IMR-90 (cell line): Measurements from ENCODE around the gene FAAP100. TPM values are rescaled to one million over a fixed set of nuclear protein-coding genes. Genes with fewer than 3 reads are reported as not detected.

ENCODE experiments used
- ATAC-seq: fragments of 200-7000 bp; cut with Tn5 transposase; 2 replicates; pipeline ENCODE4 v1.9.1; 2020; ENCODE audit warnings: low read depth, mild to moderate bottlenecking, moderate library complexity
- BruUV-seq: library from RNA; stranded (reverse); fragments of 400-500 nt; replicated peaks from 2 replicates; lab custom pipeline; 2021; lab: Mats Ljungman, UMichigan
- CTCF ChIA-PET: fragments of 300-600 bp; formaldehyde crosslinking; extraction: SDS; loops from one replicate; lab custom pipeline; 2021; ENCODE audit warnings: antibody characterized with exemption; lab: Yijun Ruan, JAX
- POLR2A ChIA-PET: fragments of 300-600 bp; sonication (Branson Sonifier 250); formaldehyde crosslinking; loops from one replicate; lab custom pipeline; 2022; ENCODE audit warnings: antibody characterized with exemption; ENCODE audit not compliant: unreplicated experiment; lab: Charles Lee
- DNase-seq: peaks from one replicate; pipeline ENCODE4 v3.0.0; 2013
- H2AFZ ChIP-seq: replicated peaks from 2 replicates; pipeline ENCODE3; 2013; ENCODE audit warnings: low read length, mild to moderate bottlenecking; ENCODE audit not compliant: poor library complexity
- H2AK5ac ChIP-seq: 2 replicates; pipeline ENCODE4 v1.6.1; 2013; ENCODE audit warnings: low read depth, low read length, inconsistent platforms
- H2AK9ac ChIP-seq: replicated peaks from 2 replicates; pipeline ENCODE3; 2013; ENCODE audit warnings: mild to moderate bottlenecking, low read depth, low read length, moderate library complexity; ENCODE audit not compliant: poor library complexity
- H2BK120ac ChIP-seq: 2 replicates; pipeline ENCODE4 v1.6.1; 2013; ENCODE audit warnings: low read depth, low read length, inconsistent platforms
- H2BK15ac ChIP-seq: 3 replicates; pipeline ENCODE4 v1.6.1; 2013; ENCODE audit warnings: low read depth, low read length, inconsistent platforms
- H2BK20ac ChIP-seq: 2 replicates; pipeline ENCODE4 v1.6.1; 2013; ENCODE audit warnings: low read depth, mild to moderate bottlenecking, inconsistent platforms, low read length, moderate library complexity
- H2BK5ac ChIP-seq: 2 replicates; pipeline ENCODE4 v1.6.1; 2013; ENCODE audit warnings: mild to moderate bottlenecking, low read depth, low read length, inconsistent platforms; ENCODE audit not compliant: poor library complexity, severe bottlenecking
- H3K14ac ChIP-seq: replicated peaks from 2 replicates; pipeline ENCODE4 v1.6.1; 2013; ENCODE audit warnings: low read depth, low read length, inconsistent platforms
- H3K18ac ChIP-seq: 2 replicates; pipeline ENCODE4 v1.6.1; 2013; ENCODE audit warnings: low read depth, low read length, control low read depth
- H3K23ac ChIP-seq: 2 replicates; pipeline ENCODE4 v1.6.1; 2013; ENCODE audit warnings: low read depth, low read length, inconsistent platforms
- H3K27ac ChIP-seq: 2 replicates; pipeline ENCODE4 v1.5.1; 2013; ENCODE audit warnings: mild to moderate bottlenecking, control low read depth, low read length; ENCODE audit not compliant: insufficient read depth
- H3K27me3 ChIP-seq: 2 replicates; pipeline ENCODE4 v1.6.1; 2013; ENCODE audit warnings: low read length; ENCODE audit not compliant: control insufficient read depth, insufficient read depth
- H3K36me3 ChIP-seq: 2 replicates; pipeline ENCODE4 v1.6.1; 2013; ENCODE audit warnings: low read length, mixed read lengths; ENCODE audit not compliant: control insufficient read depth, insufficient read depth
- H3K4ac ChIP-seq: 2 replicates; pipeline ENCODE4 v1.6.1; 2013; ENCODE audit warnings: low read depth, low read length, inconsistent platforms
- H3K4me1 ChIP-seq: 2 replicates; pipeline ENCODE4 v1.6.1; 2013; ENCODE audit warnings: low read length, mixed read lengths; ENCODE audit not compliant: control insufficient read depth, insufficient read depth
- H3K4me2 ChIP-seq: 2 replicates; pipeline ENCODE4 v1.6.1; 2013; ENCODE audit warnings: low read depth, mild to moderate bottlenecking, control low read depth, low read length, moderate library complexity
- H3K4me3 ChIP-seq: 2 replicates; pipeline ENCODE4 v1.5.1; 2013; ENCODE audit warnings: low read depth, mild to moderate bottlenecking, control low read depth, low read length, moderate library complexity; ENCODE audit not compliant: insufficient read depth
- H3K56ac ChIP-seq: 2 replicates; pipeline ENCODE4 v1.6.1; 2013; ENCODE audit warnings: low read length, inconsistent platforms; ENCODE audit not compliant: insufficient read depth; ENCODE audit errors: extremely low read depth
- H3K79me1 ChIP-seq, 2 experiments: 2 replicates each; pipeline ENCODE4 v1.6.1; 2013; ENCODE audit warnings: low read length in 2 of 2, inconsistent platforms in 1 of 2, low read depth in 1 of 2
- H3K9ac ChIP-seq: 2 replicates; pipeline ENCODE4 v1.6.1; 2013; ENCODE audit warnings: low read depth, low read length, control low read depth
- H3K9me1 ChIP-seq: 2 replicates; pipeline ENCODE4 v1.6.1; 2013; ENCODE audit warnings: low read length, inconsistent platforms; ENCODE audit not compliant: insufficient read depth
- H3K9me3 ChIP-seq: 2 replicates; pipeline ENCODE4 v1.6.1; 2013; ENCODE audit warnings: low read length; ENCODE audit not compliant: control insufficient read depth, insufficient read depth
- H4K20me1 ChIP-seq: 2 replicates; pipeline ENCODE4 v1.6.1; 2013; ENCODE audit warnings: low read length, inconsistent platforms; ENCODE audit not compliant: insufficient read depth
- H4K5ac ChIP-seq: 2 replicates; pipeline ENCODE4 v1.6.1; 2013; ENCODE audit warnings: mild to moderate bottlenecking, low read depth, low read length, control low read depth
- H4K8ac ChIP-seq, 2 experiments: 2 replicates each; pipeline ENCODE4 v1.6.1; 2013; ENCODE audit warnings: low read depth in 2 of 2, low read length in 2 of 2, control low read depth in 1 of 2, inconsistent platforms in 1 of 2
- H4K91ac ChIP-seq: 2 replicates; pipeline ENCODE4 v1.6.1; 2013; ENCODE audit warnings: low read depth, low read length, inconsistent platforms; ENCODE audit not compliant: insufficient read depth
- BHLHE40 ChIP-seq: fragments of 150-350 bp; IDR thresholded peaks from 2 replicates; pipeline ENCODE4 v1.6.1; 2016; ENCODE audit warnings: mild to moderate bottlenecking, low read depth, low read length
- CEBPB ChIP-seq: IDR thresholded peaks from 2 replicates; pipeline ENCODE4 v1.6.1; 2012; ENCODE audit warnings: low read depth, low read length, improper control_type of control experiment
- CTCF ChIP-seq: conservative IDR thresholded peaks from 2 replicates; pipeline ENCODE4 v1.5.1; 2012; ENCODE audit warnings: mild to moderate bottlenecking, low read depth, low read length, improper control_type of control experiment
- FOS ChIP-seq: fragments of 150-350 bp; IDR thresholded peaks from 2 replicates; pipeline ENCODE4 v1.6.1; 2016; ENCODE audit warnings: low read depth, low read length
- MAZ ChIP-seq: IDR thresholded peaks from 2 replicates; pipeline ENCODE4 v1.6.1; 2012; ENCODE audit warnings: low read depth, mild to moderate bottlenecking, low read length, improper control_type of control experiment, moderate library complexity, borderline replicate concordance
- MXI1 ChIP-seq: IDR thresholded peaks from 2 replicates; pipeline ENCODE4 v1.6.1; 2012; ENCODE audit warnings: low read depth, mild to moderate bottlenecking, low read length, moderate library complexity, borderline replicate concordance
- NFE2L2 ChIP-seq: fragments of 150-350 bp; IDR thresholded peaks from 2 replicates; pipeline ENCODE4 v1.6.1; 2016; ENCODE audit warnings: low read depth, mild to moderate bottlenecking, low read length
- RAD21 ChIP-seq: IDR thresholded peaks from 2 replicates; pipeline ENCODE4 v1.6.1; 2012; ENCODE audit warnings: low read length, improper control_type of control experiment
- RCOR1 ChIP-seq: IDR thresholded peaks from 2 replicates; pipeline ENCODE4 v1.6.1; 2012; ENCODE audit warnings: mild to moderate bottlenecking, low read length, improper control_type of control experiment; ENCODE audit not compliant: insufficient replicate concordance
- RFX5 ChIP-seq: IDR thresholded peaks from 2 replicates; pipeline ENCODE4 v1.8.0; 2012; ENCODE audit warnings: low read depth, mild to moderate bottlenecking, low read length, moderate library complexity
- SMC3 ChIP-seq: fragments of 150-350 bp; IDR thresholded peaks from 2 replicates; pipeline ENCODE4 v1.6.1; 2016; ENCODE audit warnings: low read depth, mild to moderate bottlenecking, antibody characterized with exemption, low read length, moderate library complexity
- WGBS, 2 experiments: methylation state at CpG; one replicate each; pipeline versions ENCODE4 v1.1.5 to v1.1.7; 2013; ENCODE audit warnings: missing lambda C conversion rate in 2 of 2; ENCODE audit not compliant: insufficient read length in 1 of 2; ENCODE audit errors: extremely low coverage in 2 of 2; 5-methylcytosine and 5-hydroxymethylcytosine counted together
- dilution Hi-C: fragments of 300-500 bp; cut with HindIII; formaldehyde crosslinking; loops from one replicate; pipeline ENCODE4 v1.14.3; 2018; ENCODE audit warnings: low sequenced_read_pairs; ENCODE audit not compliant: unreplicated experiment
- in situ Hi-C: fragments of 300-500 bp; cut with MboI; formaldehyde crosslinking; loops from 3 replicates; pipeline ENCODE4 v1.14.3; 2019; ENCODE audit warnings: low sequenced_read_pairs, inconsistent platforms, mixed read lengths
- intact Hi-C: fragments of 100-400 bp; cut with micrococcal nuclease; formaldehyde crosslinking; loops from 2 replicates; pipeline ENCODE4 v1.10.0; 2022
- polyA plus RNA-seq, 3 experiments: library from polyadenylated mRNA; depleted of rRNA; stranded (reverse); fragments of >200 nt; gene quantifications; 2 replicates each; pipeline ENCODE4 v1.2.3, GENCODE V29; 2012; ENCODE audit warnings: low replicate concordance in 1 of 3
- total RNA-seq: library from RNA; depleted of rRNA; stranded (reverse); fragments of >200 nt; gene quantifications from 2 replicates; pipeline ENCODE4 v1.2.3, GENCODE V29; 2012

The FAAP100 gene
- total and polyA plus RNA-seq, 2 of the 4 experiments (the other 2 are of a cell fraction), result 7.9 to 24.8 TPM

- in situ Hi-C loops (no loop called here), dilution Hi-C loops (no loop called here)
These were observed 7.7 kb downstream of the FAAP100 start for GRCh38 chr17:81544281-81544974.

More at GRCh38 chr17:81544281-81544974, 7.7 kb downstream of the FAAP100 start:
- ChIA-PET CTCF (no interaction called here), POLR2A (no interaction called here)
- Histone ChIP-seq H2BK15ac (no peak overlapping the region), H2BK120ac (no peak overlapping the region), H3K9ac (no peak overlapping the region), H3K56ac (no peak overlapping the region), H3K9me1 (no peaks in the 10 kb centered on the region), H2AFZ (no peak overlapping the region), H3K27ac (no peak overlapping the region), H4K8ac (no peak overlapping the region), H2BK20ac (no peak overlapping the region), H3K4me2 (no peak overlapping the region), H2BK5ac (no peak overlapping the region), H4K5ac (no peak overlapping the region), H3K23ac (no peak overlapping the region), H3K4me3 (no peak overlapping the region), H4K91ac (no peak overlapping the region), H3K79me1 (peaks cover 4 to 16% of the 10 kb centered on the region in 2 experiments), H3K14ac (no peak overlapping the region), H3K18ac (no peak overlapping the region), H3K4ac (no peak overlapping the region), H3K4me1 (no peaks in the 10 kb centered on the region), H3K9me3 (no peaks in the 10 kb centered on the region), H3K36me3 (peaks cover 61% of the 10 kb centered on the region), H3K27me3 (no peaks in the 10 kb centered on the region), H2AK9ac (peak overlapping the region; percentile 42), H4K20me1 (peaks cover 2% of the 10 kb centered on the region; the same call in 1 of the 2 replicates), H2AK5ac (no peak overlapping the region)
- DNase-seq (no peak), ATAC-seq (no peak)
- no TSS peak for BruUV-seq
- TF ChIP-seq FOS (no peak), MAZ (no peak), CEBPB (no peak), RFX5 (no peak), SMC3 (no peak), MXI1 (no peak), RAD21 (no peak), CTCF (no peak), NFE2L2 (no peak), RCOR1 (no peak), BHLHE40 (no peak)
- WGBS, 2 experiments, result 90% methylated on average over 2 of the region's 16 CpGs; no CpG with 5 or more reads in 1 of the 2 experiments
- intact Hi-C loops, result no loop called here
